Measurements from ENCODE around the gene PTGS1. TPM values are rescaled to one million over a fixed set of nuclear protein-coding genes. Genes with fewer than 3 reads are reported as not detected.

PTGS1 gene
- total RNA-seq, 5 donors from 2014 or later (not counting 1 experiment from before 2014, with no cell fraction given), result 0.44 to 2.0 (median 0.86) TPM

DNA sequence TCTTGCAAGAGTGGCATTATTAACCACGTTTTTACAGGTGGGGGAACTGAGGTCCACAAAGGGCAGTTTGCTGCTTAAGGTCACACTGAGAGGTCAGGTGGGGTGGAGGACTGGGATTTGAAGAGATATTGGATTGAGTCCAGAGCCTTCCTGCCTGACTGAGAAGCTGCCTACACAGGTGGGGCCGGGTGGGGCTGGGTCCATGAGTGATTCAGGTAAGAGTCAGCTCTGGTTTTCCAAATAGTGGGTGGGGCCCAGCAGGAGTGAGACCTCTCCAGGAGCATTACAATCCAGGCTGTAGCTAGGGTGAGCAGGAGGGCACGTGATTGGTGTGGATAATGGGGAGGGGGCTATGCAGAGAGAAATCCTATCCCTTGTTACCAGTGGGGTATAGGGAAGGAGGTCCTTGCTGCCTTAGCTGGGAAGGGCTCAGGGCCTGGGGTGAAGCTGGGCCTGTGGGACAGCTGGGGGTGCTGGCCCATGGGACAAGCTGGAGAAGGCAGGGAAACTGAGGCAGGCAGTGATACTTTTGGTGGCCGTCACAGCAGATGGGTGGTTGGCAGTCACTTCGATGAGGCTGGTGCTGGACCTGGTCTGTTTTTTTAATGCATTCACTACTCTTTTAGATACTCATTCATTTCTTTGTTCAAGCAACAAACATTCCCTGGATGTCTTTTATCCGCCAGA lies 2.9 kb upstream of the PTGS1 start:
- Mint-ChIP-seq H3K4me1 (peaks cover 10 to 18% (median 12%) of the 10 kb centered on the region in 3 donors), H3K36me3 (no peaks in the 10 kb centered on the region), H3K27me3 (peaks cover 20 to 26% of the 10 kb centered on the region in 2 donors), H3K4me3 (no peak overlapping the region), H3K9me3 (peaks cover 0 to 3% (median 0%) of the 10 kb centered on the region in 3 donors), H3K27ac (no peak overlapping the region)
- peaks cover 0 to 32% of the 10 kb centered on the region in 2 experiments for H3K27me3 ChIP-seq (replicated peaks in 1 of 2; ENCODE audit: control insufficient read depth in 2 of 2, extremely low read depth in 1 of 2, insufficient read depth in 2 of 2, low read length in 1 of 2)
- DNase-seq (no peak), ATAC-seq (replicated peaks in 1 of 4) (no peak)
- no peak overlapping the region for H3K4me3 ChIP-seq (ENCODE audit: control insufficient read depth in 1 of 2, extremely low read depth in 1 of 2, low read length in 1 of 2)
- H3K36me3 ChIP-seq (ENCODE audit: control insufficient read depth in 2 of 2, extremely low read depth in 1 of 2, insufficient read depth in 1 of 2, low read length in 1 of 2), result no peaks in the 10 kb centered on the region
- no peaks in the 10 kb centered on the region for H3K9me3 ChIP-seq
- no peak overlapping the region for H3K27ac ChIP-seq (ENCODE audit: low read length)
- ChIA-PET POLR2A (no interaction called here), CTCF (no interaction called here)
- WGBS (ENCODE audit: insufficient coverage), result 66% methylated on average over 3 of the region's 6 CpGs
- peaks cover 0 to 14% of the 10 kb centered on the region in 2 experiments for H3K4me1 ChIP-seq (ENCODE audit: control insufficient read depth in 1 of 2, extremely low read depth in 1 of 2, insufficient read depth in 2 of 2, low read length in 2 of 2)

- Mint-ChIP-seq H3K36me3 (no peaks in the 10 kb centered on the region), H3K4me3 (no peak overlapping the region), H3K9me3 (peaks cover 0 to 3% (median 0%) of the 10 kb centered on the region in 3 donors), H3K27ac (no peak overlapping the region), H3K4me1 (peaks cover 10 to 18% (median 12%) of the 10 kb centered on the region in 3 donors), H3K27me3 (peaks cover 24 to 31% of the 10 kb centered on the region in 2 donors)
- ATAC-seq (replicated peaks in 1 of 4), result no peak
- no peaks in the 10 kb centered on the region for H3K36me3 ChIP-seq (ENCODE audit: control insufficient read depth in 2 of 2, extremely low read depth in 1 of 2, insufficient read depth in 1 of 2, low read length in 1 of 2)
- DNase-seq, result no peak
- CTCF ChIA-PET, result no interaction called here
- WGBS (ENCODE audit: insufficient coverage), result no CpG with 5 or more reads among the region's 1 CpG
- peaks cover 0 to 39% of the 10 kb centered on the region in 2 experiments for H3K27me3 ChIP-seq (replicated peaks in 1 of 2; ENCODE audit: control insufficient read depth in 2 of 2, extremely low read depth in 1 of 2, insufficient read depth in 2 of 2, low read length in 1 of 2)
- no peaks in the 10 kb centered on the region for H3K9me3 ChIP-seq
- POLR2A ChIA-PET, result no interaction called here
- no peak overlapping the region for H3K4me3 ChIP-seq (ENCODE audit: control insufficient read depth in 1 of 2, extremely low read depth in 1 of 2, low read length in 1 of 2)
- H3K4me1 ChIP-seq (ENCODE audit: control insufficient read depth in 1 of 2, extremely low read depth in 1 of 2, insufficient read depth in 2 of 2, low read length in 2 of 2), result peaks cover 0 to 14% of the 10 kb centered on the region in 2 experiments
- no peak overlapping the region for H3K27ac ChIP-seq (ENCODE audit: low read length)
These were observed 2.2 kb upstream of the PTGS1 start for GRCh38 chr9:122368642-122369041.

DNA sequence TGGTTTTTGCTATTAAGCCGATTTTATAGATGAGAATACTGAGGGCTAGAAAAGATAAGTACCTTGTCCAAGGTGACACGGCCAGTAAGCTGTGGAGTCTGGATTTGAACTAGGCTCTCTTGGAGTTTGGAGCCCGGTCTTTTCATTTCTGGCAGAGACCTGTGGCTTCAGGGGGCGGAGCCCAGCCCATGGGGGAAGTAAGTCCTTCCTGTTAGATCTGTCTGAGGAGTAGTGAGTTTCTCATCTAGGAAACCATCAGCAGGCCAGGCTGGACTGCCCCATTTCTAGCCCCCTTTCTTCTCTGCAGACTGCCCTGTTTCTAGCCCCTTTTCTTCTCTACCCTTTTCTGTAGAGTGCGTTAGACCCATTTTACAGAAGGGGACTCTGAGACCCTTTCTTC lies 521 bp upstream of the PTGS1 start:
- H3K27me3 Mint-ChIP-seq, result peaks cover 24 to 36% of the 10 kb centered on the region in 2 donors
- H3K4me1 Mint-ChIP-seq, result peaks cover 10 to 18% (median 12%) of the 10 kb centered on the region in 3 donors
- peaks cover 0 to 3% (median 0%) of the 10 kb centered on the region in 3 donors for H3K9me3 Mint-ChIP-seq
- no peak overlapping the region for H3K27ac Mint-ChIP-seq
- Histone ChIP-seq H3K9me3 (no peaks in the 10 kb centered on the region), H3K4me3 (ENCODE audit: control insufficient read depth in 1 of 2, extremely low read depth in 1 of 2, low read length in 1 of 2) (no peak overlapping the region), H3K27ac (ENCODE audit: low read length) (no peak overlapping the region), H3K4me1 (ENCODE audit: control insufficient read depth in 1 of 2, extremely low read depth in 1 of 2, insufficient read depth in 2 of 2, low read length in 2 of 2) (peaks cover 0 to 14% of the 10 kb centered on the region in 2 experiments), H3K27me3 (replicated peaks in 1 of 2; ENCODE audit: control insufficient read depth in 2 of 2, extremely low read depth in 1 of 2, insufficient read depth in 2 of 2, low read length in 1 of 2) (peaks cover 0 to 50% of the 10 kb centered on the region in 2 experiments), H3K36me3 (ENCODE audit: control insufficient read depth in 2 of 2, extremely low read depth in 1 of 2, insufficient read depth in 1 of 2, low read length in 1 of 2) (no peaks in the 10 kb centered on the region)
- no peak for DNase-seq
- no peaks in the 10 kb centered on the region for H3K36me3 Mint-ChIP-seq
- WGBS (ENCODE audit: insufficient coverage), result 29% methylated on average over 3 of the region's 5 CpGs
- peak overlapping the region in 2 of 3 donors; percentile 68 to 77 for H3K4me3 Mint-ChIP-seq
- no peak for ATAC-seq (replicated peaks in 1 of 4)
- CTCF ChIA-PET, result no interaction called here
- POLR2A ChIA-PET, result no interaction called here

DNA sequence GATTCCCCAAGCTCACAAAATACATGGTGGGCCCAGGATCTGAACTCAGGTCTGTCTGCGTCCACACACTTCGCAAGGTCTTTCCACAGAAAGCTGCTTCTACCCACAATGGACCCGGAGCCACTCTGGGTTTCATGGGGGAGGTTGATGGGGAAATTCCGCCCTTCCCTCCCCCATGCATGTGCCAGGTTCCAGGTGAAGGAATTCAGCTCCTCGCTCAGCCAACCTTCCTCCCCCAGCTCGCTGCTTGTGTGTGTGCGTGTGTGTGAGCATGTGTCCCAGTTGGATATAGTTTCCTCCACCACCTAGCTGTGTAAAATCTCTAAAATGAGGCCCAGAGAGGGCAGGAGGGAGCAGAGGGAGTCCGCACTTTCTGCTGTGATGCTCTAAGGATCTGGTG lies 1.0 kb downstream of the PTGS1 start:
- peaks cover 0 to 14% of the 10 kb centered on the region in 2 experiments for H3K4me1 ChIP-seq (ENCODE audit: control insufficient read depth in 1 of 2, extremely low read depth in 1 of 2, insufficient read depth in 2 of 2, low read length in 2 of 2)

DNA sequence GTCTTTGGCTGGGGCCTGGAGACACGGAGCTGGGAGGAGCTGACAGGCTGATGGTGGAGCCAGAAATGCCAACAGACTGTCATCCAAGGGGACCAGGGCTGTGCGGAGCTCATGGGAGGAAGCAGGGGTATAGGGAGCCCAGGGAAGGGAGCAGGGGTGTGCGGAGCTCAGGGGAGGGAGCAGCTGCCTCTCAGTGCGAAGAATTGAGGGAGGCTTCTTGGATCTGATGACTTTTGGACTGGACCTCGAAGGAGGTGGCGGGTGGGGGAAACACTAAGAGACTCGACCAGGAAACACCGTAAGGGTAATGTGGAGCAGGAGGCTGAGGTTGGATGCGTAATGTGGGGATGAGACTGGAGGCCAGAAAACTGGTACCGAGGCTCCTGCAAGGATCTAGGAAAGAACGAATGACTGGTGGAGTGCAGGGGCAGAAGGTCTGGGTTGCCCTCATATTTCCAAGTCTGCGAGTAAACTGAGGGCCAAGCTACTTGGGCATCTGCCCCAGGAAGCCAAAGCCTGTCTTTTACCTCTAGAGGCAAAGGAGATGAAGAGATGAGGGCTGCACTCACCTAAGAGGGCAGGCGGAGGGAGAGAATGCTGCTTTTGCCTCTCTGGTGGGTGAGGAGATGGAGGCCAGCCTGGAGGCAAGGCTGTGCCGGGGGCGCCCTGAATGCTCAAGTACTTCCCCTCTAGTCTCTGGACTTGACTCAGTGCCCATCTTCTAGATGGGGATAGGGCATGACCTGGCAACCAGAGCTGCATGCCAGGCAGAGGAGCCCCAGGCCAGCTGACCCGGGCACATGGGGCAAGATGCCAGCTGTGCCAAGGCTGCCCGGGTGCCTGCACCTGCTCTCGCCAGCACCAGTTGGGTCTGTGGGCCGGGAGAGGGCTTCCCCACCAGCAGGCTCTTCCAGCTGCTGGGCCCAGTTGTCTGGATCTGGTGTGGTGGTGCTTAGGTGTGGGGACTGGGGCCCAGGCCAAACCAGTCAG lies 2.3 kb downstream of the PTGS1 start:
- no peak for DNase-seq
- Histone ChIP-seq H3K4me3 (ENCODE audit: control insufficient read depth in 1 of 2, extremely low read depth in 1 of 2, low read length in 1 of 2) (no peak overlapping the region), H3K27me3 (replicated peaks in 1 of 2; ENCODE audit: control insufficient read depth in 2 of 2, extremely low read depth in 1 of 2, insufficient read depth in 2 of 2, low read length in 1 of 2) (peaks cover 0 to 69% of the 10 kb centered on the region in 2 experiments), H3K4me1 (ENCODE audit: control insufficient read depth in 1 of 2, extremely low read depth in 1 of 2, insufficient read depth in 2 of 2, low read length in 2 of 2) (peaks cover 0 to 19% of the 10 kb centered on the region in 2 experiments), H3K27ac (ENCODE audit: low read length) (no peak overlapping the region), H3K9me3 (no peaks in the 10 kb centered on the region), H3K36me3 (ENCODE audit: control insufficient read depth in 2 of 2, extremely low read depth in 1 of 2, insufficient read depth in 1 of 2, low read length in 1 of 2) (no peaks in the 10 kb centered on the region)
- Mint-ChIP-seq H3K4me3 (no peak overlapping the region), H3K4me1 (peaks cover 10 to 18% (median 12%) of the 10 kb centered on the region in 3 donors), H3K27me3 (peaks cover 32 to 44% of the 10 kb centered on the region in 2 donors), H3K36me3 (no peaks in the 10 kb centered on the region), H3K9me3 (peaks cover 0 to 3% (median 0%) of the 10 kb centered on the region in 3 donors), H3K27ac (no peak overlapping the region)
- ChIA-PET POLR2A (no interaction called here), CTCF (no interaction called here)
- ATAC-seq (replicated peaks in 1 of 4), result no peak
- WGBS (ENCODE audit: insufficient coverage), result 88% methylated on average over 16 of the region's 19 CpGs

More for the DNA sequence above, 1.0 kb downstream of the PTGS1 start:
- Histone ChIP-seq H3K36me3 (ENCODE audit: control insufficient read depth in 2 of 2, extremely low read depth in 1 of 2, insufficient read depth in 1 of 2, low read length in 1 of 2) (no peaks in the 10 kb centered on the region), H3K27me3 (replicated peaks in 1 of 2; ENCODE audit: control insufficient read depth in 2 of 2, extremely low read depth in 1 of 2, insufficient read depth in 2 of 2, low read length in 1 of 2) (peaks cover 0 to 59% of the 10 kb centered on the region in 2 experiments), H3K9me3 (no peaks in the 10 kb centered on the region), H3K4me3 (ENCODE audit: control insufficient read depth in 1 of 2, extremely low read depth in 1 of 2, low read length in 1 of 2) (no peak overlapping the region), H3K27ac (ENCODE audit: low read length) (no peak overlapping the region)
- CTCF ChIA-PET, result no interaction called here
- Mint-ChIP-seq H3K4me3 (no peak overlapping the region), H3K9me3 (peaks cover 0 to 3% (median 0%) of the 10 kb centered on the region in 3 donors), H3K36me3 (no peaks in the 10 kb centered on the region), H3K27me3 (peaks cover 32 to 41% of the 10 kb centered on the region in 2 donors), H3K4me1 (peaks cover 10 to 18% (median 12%) of the 10 kb centered on the region in 3 donors), H3K27ac (no peak overlapping the region)
- ATAC-seq (replicated peaks in 1 of 4), result no peak
- POLR2A ChIA-PET, result no interaction called here
- WGBS (ENCODE audit: insufficient coverage), result 100% methylated on average over 1 of the region's 8 CpGs
- no peak for DNase-seq

DNA sequence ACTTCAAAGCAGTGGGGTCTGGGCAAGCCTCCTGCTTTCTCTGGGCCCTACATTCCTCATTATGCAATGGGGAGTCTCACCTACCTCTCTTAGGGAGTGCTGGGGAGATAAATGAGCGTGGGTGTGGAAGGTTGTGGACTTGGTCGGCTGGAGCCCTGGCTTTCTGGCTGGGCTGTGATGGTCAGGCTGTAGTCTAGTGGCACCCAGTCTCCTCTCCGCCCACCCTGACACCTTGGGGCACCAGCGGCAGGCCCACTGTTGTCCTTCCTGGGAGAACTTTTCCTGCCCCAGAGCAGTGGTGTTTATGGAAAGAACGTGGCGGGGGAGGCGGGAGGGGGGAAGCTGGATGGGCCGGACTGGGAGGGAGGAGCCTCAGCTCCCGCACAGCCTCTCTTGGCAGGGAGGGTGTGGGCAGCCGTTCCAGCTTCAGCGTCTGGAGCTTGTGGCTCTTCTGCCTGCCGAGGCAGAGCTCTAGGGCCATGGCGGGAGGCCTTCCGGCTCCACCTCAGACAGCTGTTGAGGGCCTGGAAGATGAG lies 4.1 kb downstream of the PTGS1 start:
- Histone ChIP-seq H3K27me3 (replicated peaks in 1 of 2; ENCODE audit: control insufficient read depth in 2 of 2, extremely low read depth in 1 of 2, insufficient read depth in 2 of 2, low read length in 1 of 2) (peaks cover 0 to 69% of the 10 kb centered on the region in 2 experiments), H3K9me3 (peaks cover 4% of the 10 kb centered on the region), H3K4me1 (ENCODE audit: control insufficient read depth in 1 of 2, extremely low read depth in 1 of 2, insufficient read depth in 2 of 2, low read length in 2 of 2) (peaks cover 0 to 19% of the 10 kb centered on the region in 2 experiments), H3K4me3 (ENCODE audit: control insufficient read depth in 1 of 2, extremely low read depth in 1 of 2, low read length in 1 of 2) (no peak overlapping the region), H3K27ac (ENCODE audit: low read length) (no peak overlapping the region), H3K36me3 (ENCODE audit: control insufficient read depth in 2 of 2, extremely low read depth in 1 of 2, insufficient read depth in 1 of 2, low read length in 1 of 2) (no peaks in the 10 kb centered on the region)
- Mint-ChIP-seq H3K36me3 (no peaks in the 10 kb centered on the region), H3K27me3 (peaks cover 32 to 47% of the 10 kb centered on the region in 2 donors), H3K4me1 (peaks cover 10 to 18% (median 12%) of the 10 kb centered on the region in 3 donors), H3K27ac (no peak overlapping the region), H3K4me3 (no peak overlapping the region), H3K9me3 (peaks cover 0 to 3% (median 0%) of the 10 kb centered on the region in 3 donors)
- ATAC-seq (replicated peaks in 1 of 4) (no peak), DNase-seq (no peak)
- CTCF ChIA-PET, result no interaction called here
- POLR2A ChIA-PET, result no interaction called here
- WGBS (ENCODE audit: insufficient coverage), result 81% methylated on average over 11 of the region's 14 CpGs

Data from T-cell (primary cell).